NCI-H1930 (cell line): ENCODE results near the gene PTHLH.

Source experiments
- DNase-seq, 2 experiments: peaks; one replicate each; lab custom pipeline; 2025; lab: John Stamatoyannopoulos, UW

Gene PTHLH

DNA sequence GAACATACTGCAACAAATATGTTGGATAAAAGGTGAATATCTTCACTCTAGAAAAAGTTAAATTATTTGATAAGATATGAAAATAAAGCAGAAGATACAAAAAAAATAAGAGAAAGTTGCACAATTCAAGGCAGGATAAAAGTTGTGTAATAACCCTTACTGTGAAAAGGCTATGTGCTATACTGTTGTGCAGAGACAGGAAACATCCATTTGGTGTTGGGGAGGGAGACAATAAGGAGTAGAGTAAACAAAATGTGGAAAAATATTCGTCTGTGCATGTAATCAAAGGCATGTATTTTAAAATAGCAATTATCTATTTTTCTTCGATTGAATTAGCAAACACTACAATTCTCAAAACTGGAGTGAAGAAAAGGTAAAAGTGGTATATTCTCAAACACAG is 34.8 kb downstream of the PTHLH start:
- DNase-seq, result no peak

DNA sequence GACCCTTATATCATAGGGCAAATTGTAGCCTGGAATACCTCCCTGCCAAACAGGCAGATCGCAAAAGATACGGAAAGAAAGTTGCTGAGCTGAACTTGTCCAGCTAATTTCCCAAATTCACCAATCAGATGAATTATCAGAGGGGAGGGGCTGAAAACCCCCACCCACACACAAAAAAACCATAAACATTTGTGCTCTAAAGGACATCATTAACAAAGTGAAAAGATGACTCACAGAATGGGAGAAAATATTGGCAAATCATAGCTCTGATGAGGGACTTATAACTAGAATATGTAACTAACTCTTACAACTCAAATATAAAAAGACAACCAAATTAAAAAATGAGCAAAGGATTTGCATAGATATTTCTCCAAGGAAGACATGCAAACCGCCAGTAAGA is 36.3 kb downstream of the PTHLH start:
- no peak for DNase-seq

DNA sequence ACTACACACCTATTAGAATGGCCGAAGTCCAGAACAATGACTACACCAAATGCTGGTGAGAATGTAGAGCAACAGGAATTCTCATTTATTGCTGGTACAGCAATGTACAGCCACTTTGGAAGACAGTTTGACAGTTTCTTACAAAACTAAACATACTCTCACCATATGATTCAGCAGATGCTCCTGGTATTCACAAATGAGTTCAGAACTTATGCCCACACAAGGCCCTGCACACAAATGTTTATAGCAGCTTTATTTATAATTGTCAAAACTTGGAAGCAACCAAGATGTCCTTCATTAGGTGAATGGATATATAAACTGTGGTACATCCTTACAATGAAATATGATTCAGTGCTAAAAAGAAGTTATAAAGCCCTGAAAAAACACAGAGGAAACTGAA is 38.3 kb downstream of the PTHLH start:
- no peak for DNase-seq

DNA sequence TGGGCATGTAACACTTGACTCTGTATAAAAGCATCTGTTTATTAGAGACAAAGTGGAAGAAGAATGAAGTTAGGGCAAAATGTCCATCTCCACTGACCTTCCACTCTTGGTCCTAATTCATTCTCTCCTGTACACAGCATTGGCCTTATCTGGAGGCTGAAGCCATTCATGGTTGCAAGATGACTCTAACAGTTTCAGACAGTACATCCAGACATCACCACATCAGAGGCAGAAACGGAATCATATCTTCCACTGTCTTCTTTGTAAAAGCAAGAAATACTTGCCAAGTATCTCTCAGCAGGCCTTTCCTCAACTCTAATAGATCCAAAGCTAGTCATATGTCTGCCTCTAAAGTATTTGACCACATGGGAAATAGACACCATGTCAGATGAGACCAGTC is 41.1 kb downstream of the PTHLH start:
- no peak for DNase-seq

DNA sequence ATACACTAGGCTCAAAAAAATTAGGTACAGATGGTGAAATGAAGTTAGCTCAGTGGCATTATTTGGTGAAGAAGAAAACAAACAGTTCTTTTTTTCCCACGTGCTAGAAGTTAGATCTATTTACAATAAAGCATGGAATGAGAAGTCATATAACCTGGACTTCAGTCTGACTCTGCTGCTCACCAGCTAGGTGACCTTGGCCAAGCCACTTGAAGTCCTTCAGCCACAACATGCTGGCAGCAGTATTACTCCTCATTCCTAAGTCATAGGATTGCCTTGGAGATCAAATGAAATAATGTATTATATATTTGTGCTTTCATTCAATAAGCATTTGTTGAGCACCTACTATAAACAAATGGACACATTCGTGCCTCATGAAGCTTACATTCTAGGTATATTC is 45.2 kb downstream of the PTHLH start:
- no peak for DNase-seq

DNA sequence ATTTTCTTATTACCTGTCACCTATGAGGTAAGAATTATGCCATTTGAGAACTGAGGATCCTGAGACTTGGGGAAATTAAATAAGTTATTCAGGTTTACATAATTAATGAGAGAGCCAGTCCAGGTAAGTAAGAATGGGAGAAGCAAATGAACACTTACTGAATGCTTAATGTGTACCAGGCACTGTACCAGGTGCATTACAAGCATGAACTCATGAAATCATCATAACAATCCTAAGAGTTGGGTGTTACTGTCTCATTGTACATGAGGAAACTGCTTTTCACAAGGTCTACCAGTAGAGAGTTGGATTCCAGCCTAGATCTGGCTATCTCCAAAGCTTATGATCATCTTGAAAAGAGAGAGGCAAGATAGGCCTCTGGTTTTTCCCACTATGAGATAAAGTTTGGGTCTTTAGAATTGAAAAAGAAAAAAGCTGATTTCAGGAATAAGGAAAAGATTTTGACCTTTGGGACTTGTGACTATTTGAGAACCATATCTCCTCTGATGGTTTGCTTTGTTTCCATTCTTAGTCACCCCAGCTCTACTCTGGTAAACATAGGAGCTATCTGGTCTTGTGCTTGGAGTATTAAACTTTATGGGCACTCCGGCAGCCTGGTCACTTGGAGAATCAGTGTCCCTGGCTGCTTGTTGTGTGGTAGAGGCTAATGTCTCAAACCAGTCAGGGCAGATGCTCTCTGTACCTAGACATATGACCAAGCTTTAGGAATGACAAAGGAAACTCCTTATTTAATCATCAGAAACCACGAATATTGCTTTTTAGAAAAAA is 48.0 kb downstream of the PTHLH start:
- no peak for DNase-seq

DNA sequence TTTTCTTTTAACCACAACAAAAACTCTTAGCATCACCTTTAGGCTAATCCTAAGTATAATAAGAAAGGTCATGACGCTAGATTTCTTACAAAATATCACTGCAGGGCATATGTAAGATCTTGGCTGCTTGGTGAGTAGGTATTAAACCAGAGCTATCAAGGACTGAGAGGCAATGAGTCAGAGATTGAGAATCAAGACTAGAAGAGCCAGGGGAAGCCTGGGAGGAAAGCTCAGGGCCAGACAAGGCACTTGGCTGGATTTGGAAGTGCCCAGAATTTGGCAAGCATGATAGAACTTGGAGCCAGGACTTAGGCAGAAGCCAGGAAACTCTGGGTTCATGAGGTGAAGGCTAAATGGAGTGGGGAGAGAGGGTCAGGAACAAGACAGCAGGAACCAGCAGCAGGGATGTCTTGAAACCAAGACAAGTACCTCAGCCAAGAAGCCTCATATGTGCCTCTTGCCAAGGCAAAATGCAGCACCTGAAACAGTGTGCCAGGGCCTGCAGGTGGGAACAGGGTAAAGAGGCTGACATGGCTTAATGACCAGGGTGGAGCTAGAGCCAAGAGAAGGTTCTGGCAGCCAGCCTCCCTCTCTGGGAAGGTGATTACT is 49.9 kb downstream of the PTHLH start:
- DNase-seq, result no peak

DNA sequence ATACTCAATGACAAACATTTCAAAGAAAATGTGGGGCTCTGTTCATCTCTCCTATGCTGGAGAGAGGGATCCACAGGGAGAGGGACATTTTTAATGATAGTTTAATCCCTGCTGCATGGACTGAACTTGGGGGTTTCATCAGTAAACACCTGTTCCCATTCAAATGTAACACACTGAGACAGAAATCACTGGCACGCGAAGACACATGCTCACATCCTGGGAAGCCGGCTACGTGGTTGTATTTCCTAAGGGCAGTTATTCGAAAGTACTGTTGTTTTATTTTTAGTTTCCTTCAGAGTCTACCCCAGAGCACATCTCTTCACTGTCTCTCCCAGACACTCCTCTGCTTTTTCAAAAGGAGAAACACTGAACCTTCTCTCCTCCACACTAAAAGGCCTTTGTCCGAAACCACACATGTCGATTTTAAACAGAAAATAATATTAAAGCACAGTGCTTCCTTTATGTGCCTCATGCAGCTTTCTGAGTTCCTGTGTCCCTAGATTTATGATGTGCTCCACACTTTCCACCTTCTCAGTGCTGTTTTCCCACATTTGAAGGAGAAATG is 52.8 kb downstream of the PTHLH start:
- no peak for DNase-seq

DNA sequence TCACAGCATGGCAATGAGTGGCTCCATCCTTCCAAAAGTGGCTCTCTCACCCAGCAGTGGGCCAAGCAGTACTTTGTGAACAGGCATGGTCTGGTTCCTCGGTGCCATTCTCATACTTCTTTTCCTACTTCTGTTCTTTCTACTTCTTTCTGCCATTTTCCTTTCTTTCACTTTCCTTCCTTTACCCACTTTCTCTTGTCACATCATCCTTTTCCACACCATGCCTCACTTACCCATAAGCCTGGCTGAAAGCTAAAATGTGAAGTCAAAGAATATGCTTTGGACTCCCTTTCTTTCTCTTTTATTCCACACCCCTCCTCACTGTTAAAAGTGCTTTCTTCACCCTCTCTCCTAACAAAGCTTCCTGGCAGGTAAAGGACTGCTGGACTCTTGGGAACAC is 57.0 kb downstream of the PTHLH start:
- no peak for DNase-seq

DNA sequence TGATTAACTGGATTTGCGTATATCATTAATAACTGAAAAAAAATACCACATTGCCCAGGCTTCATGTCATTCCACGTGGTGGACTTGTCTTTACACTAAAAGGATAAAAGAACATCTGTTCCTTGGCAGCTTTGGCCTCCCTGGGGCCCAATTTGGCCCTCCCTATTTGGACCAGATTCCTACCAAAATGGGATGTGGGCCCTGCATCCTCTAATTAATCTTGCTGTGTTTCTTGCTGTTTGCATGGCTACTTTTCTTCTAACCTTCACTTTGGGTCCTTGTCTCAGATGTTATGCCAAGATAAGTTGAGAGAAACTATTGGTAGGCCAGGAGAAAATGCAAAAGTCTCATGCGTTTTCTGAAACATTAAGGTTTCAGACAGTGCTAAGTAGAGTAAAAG is 57.5 kb downstream of the PTHLH start:
- DNase-seq, result no peak

DNA sequence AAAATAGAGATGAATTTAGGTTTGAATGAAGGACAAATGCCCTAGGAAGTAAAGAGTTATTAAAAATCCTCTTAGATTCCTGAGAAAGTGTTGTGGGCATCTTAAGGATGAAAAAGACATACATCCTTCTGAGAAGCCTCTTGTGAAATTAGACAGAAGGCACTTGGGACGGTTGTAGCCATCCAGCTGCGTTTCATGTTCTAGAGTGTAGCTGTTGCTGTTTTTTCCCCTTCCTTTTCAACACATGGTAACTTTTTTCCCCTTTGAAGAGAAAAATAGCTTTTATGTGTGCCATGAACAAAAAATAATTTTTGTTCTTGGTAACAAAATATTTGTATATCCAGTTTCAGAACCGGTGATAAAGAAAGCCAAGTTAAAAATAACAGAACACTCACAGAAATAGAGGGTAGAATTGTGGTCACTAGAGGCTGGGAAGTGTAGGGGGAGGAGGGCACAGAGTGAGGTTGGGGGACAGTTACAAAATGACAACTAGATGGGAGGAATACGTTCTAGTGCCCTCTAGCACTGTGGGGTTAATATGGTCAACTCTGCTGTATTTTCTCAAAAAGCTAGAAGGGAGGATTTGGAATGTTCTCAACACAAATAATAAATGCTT is 58.4 kb downstream of the PTHLH start:
- DNase-seq, result no peak

DNA sequence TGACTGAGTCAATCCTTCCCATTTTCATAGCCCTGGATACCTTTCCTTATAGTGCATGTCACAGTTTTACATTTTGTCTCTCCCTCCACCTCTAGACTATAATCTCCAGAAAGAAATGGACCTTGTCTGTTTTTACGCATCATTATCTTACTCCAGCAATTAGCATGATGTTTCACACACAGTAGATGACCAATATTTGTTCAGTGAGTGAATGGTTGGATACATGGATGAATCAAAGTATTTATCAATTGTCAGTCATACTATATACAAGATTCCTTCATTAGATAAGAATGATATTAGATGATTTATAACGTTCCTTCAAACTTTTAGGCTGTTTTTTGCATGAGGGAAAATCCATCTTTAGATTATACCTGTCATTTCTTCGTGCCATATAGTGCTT is 61.1 kb downstream of the PTHLH start:
- no peak for DNase-seq
